K562 (cell line): ENCODE data around the gene RAB14. TPM values are rescaled to one million over a fixed set of nuclear protein-coding genes. Genes with fewer than 3 reads are reported as not detected.

Experiments used
- ATAC-seq: fragments of 200-7000 bp; cut with Tn5 transposase; 3 replicates; pipeline ENCODE4 v1.9.1; 2020; ENCODE audit warnings: moderate library complexity
- BruUV-seq: library from RNA; stranded (reverse); fragments of 400-500 nt; replicated peaks from 2 replicates; lab custom pipeline; 2021; lab: Mats Ljungman, UMichigan
- CTCF ChIA-PET: fragments of 300-600 bp; formaldehyde crosslinking; extraction: SDS; loops from one replicate; lab custom pipeline; 2021; ENCODE audit warnings: low intra/inter-chr PET ratio; lab: Yijun Ruan, JAX
- POLR2A ChIA-PET: fragments of 300-600, 350-650 bp; sonication (Branson Sonifier 250); formaldehyde crosslinking; extraction: SDS; loops from one replicate; lab custom pipeline; 2021; ENCODE audit warnings: antibody characterized with exemption, inconsistent platforms; lab: Yijun Ruan, JAX
- DNase-seq, 4 experiments: peaks; one replicate each; pipeline versions ENCODE4 v3.0.0 to v3.0.0-alpha.2; 2011 to 2018; ENCODE audit warnings: low spot score in 3 of 4, mixed read lengths in 3 of 4; ENCODE audit errors: extremely low read depth in 1 of 4
- FAIRE-seq: peaks from 2 replicates; lab custom pipeline; 2011; peaks lifted over from hg19 to GRCh38; lab: Jason Lieb, UNC
- H2AFZ ChIP-seq: 2 replicates; pipeline ENCODE4 v1.6.0; 2011; ENCODE audit warnings: low read depth, low read length, control low read depth, inconsistent platforms
- H3K27ac ChIP-seq: fragments of 200-600 bp; 3 replicates; pipeline ENCODE4 v1.8.0; 2011; ENCODE audit warnings: low read depth, mild to moderate bottlenecking, control low read depth, inconsistent platforms, low read length, moderate library complexity, mixed read lengths; ENCODE audit errors: extremely low read depth
- H3K27me3 ChIP-seq, 2 experiments: fragments of 300-600 bp in 1 of 2; 2 replicates in 1 of 2; 3 replicates in 1 of 2; pipeline versions ENCODE4 v1.6.0 to v1.8.0; 2011; ENCODE audit warnings: inconsistent platforms in 2 of 2, low read length in 2 of 2, mild to moderate bottlenecking in 1 of 2, mixed read lengths in 1 of 2, moderate library complexity in 1 of 2; ENCODE audit not compliant: control insufficient read depth in 2 of 2, insufficient read depth in 2 of 2
- H3K36me3 ChIP-seq: fragments of 300-600 bp; 3 replicates; pipeline ENCODE4 v1.8.0; 2011; ENCODE audit warnings: mild to moderate bottlenecking, low read length, inconsistent platforms; ENCODE audit not compliant: control insufficient read depth, insufficient read depth
- H3K4me1 ChIP-seq, 2 experiments: fragments of 200-600 bp in 1 of 2; replicated peaks in 1 of 2; 2 replicates in 1 of 2; 3 replicates in 1 of 2; pipeline versions ENCODE4 v1.5.1 to v1.8.0; 2011; ENCODE audit warnings: inconsistent platforms in 2 of 2, low read length in 2 of 2, mild to moderate bottlenecking in 1 of 2, mixed read lengths in 1 of 2, moderate library complexity in 1 of 2; ENCODE audit not compliant: control insufficient read depth in 2 of 2, insufficient read depth in 2 of 2
- H3K4me2 ChIP-seq: 2 replicates; pipeline ENCODE4 v1.6.1; 2011; ENCODE audit warnings: low read length, control low read depth, inconsistent platforms, mixed read lengths; ENCODE audit not compliant: insufficient read depth
- H3K4me3 ChIP-seq: fragments of 200-600 bp; sonication (generic), shearing (Covaris generic); 2 replicates; pipeline ENCODE4 v1.5.1; 2016; ENCODE audit warnings: control low read depth, inconsistent platforms
- H3K79me2 ChIP-seq: fragments of 200-600 bp; 3 replicates; pipeline ENCODE4 v1.8.0; 2011; ENCODE audit warnings: low read length, inconsistent platforms; ENCODE audit not compliant: control insufficient read depth, insufficient read depth
- H3K9ac ChIP-seq, 2 experiments: 2 replicates each; pipeline versions ENCODE4 v1.6.0 to v1.6.1; 2011; ENCODE audit warnings: low read depth in 2 of 2, low read length in 2 of 2, control low read depth in 1 of 2, inconsistent platforms in 1 of 2, mild to moderate bottlenecking in 1 of 2, mixed read lengths in 1 of 2; ENCODE audit not compliant: insufficient read depth in 1 of 2
- H3K9me1 ChIP-seq: one replicate; pipeline ENCODE4 v1.6.0; 2011; ENCODE audit warnings: inconsistent platforms, mild to moderate bottlenecking, low read length, moderate library complexity; ENCODE audit not compliant: control insufficient read depth, insufficient read depth
- H3K9me3 ChIP-seq: replicated peaks from 2 replicates; pipeline ENCODE4 v1.5.1; 2011; ENCODE audit warnings: low read depth, low read length, inconsistent platforms; ENCODE audit not compliant: control insufficient read depth, insufficient read depth
- H4K20me1 ChIP-seq: replicated peaks from 2 replicates; pipeline ENCODE4 v1.6.1; 2011; ENCODE audit warnings: low read length, inconsistent platforms, mixed read lengths; ENCODE audit not compliant: control insufficient read depth, insufficient read depth
- ARID1B ChIP-seq: fragments of 450-650 bp; IDR thresholded peaks from 2 replicates; pipeline ENCODE4 v1.6.1; 2016; ENCODE audit warnings: antibody characterized with exemption, mild to moderate bottlenecking, inconsistent platforms
- CBFA2T2 ChIP-seq: fragments of 450-650 bp; conservative IDR thresholded peaks from 2 replicates; pipeline ENCODE4 v1.6.1; 2017; ENCODE audit warnings: mild to moderate bottlenecking
- CXXC5 ChIP-seq: fragments of 250-450 bp; sonication (Bioruptor Pico); IDR thresholded peaks from 2 replicates; pipeline ENCODE4 v1.8.0; 2022; ENCODE audit warnings: inconsistent platforms, mild to moderate bottlenecking, moderate library complexity
- HMBOX1 ChIP-seq: sonication (generic); IDR thresholded peaks from 2 replicates; pipeline ENCODE4 v1.6.1; 2016
- KAT7 ChIP-seq: sonication (generic); formaldehyde crosslinking; IDR thresholded peaks from 2 replicates; pipeline ENCODE4 v1.8.0; 2022; ENCODE audit warnings: missing genetic modification reagents, mild to moderate bottlenecking, borderline replicate concordance
- MITF ChIP-seq: IDR thresholded peaks from 2 replicates; pipeline ENCODE4 v1.6.1; 2014; ENCODE audit warnings: antibody characterized with exemption
- MTA1 ChIP-seq: fragments of 450-650 bp; IDR thresholded peaks from 2 replicates; pipeline ENCODE4 v1.6.1; 2017; ENCODE audit warnings: borderline replicate concordance
- NCOA6 ChIP-seq: fragments of 450-650 bp; IDR thresholded peaks from 2 replicates; pipeline ENCODE4 v1.6.1; 2017; ENCODE audit warnings: mild to moderate bottlenecking
- RBM17 ChIP-seq: fragments of 200-400 bp; formaldehyde crosslinking; IDR thresholded peaks from 2 replicates; pipeline ENCODE4 v1.6.1; 2017; ENCODE audit warnings: low read depth, mild to moderate bottlenecking, low read length, borderline replicate concordance
- RCOR1 ChIP-seq, 2 experiments: IDR thresholded peaks; 2 replicates each; pipeline ENCODE4 v1.6.1; 2012; ENCODE audit warnings: low read depth in 2 of 2, low read length in 2 of 2, borderline replicate concordance in 1 of 2, improper control_type of control experiment in 1 of 2
- SRSF7 ChIP-seq: fragments of 200-400 bp; formaldehyde crosslinking; optimal IDR thresholded peaks from 2 replicates; pipeline ENCODE3; 2017; ENCODE audit warnings: mild to moderate bottlenecking, low read depth, low read length
- TRIM24 ChIP-seq, 2 experiments: fragments of 450-650 bp; IDR thresholded peaks; 2 replicates each; pipeline ENCODE4 v1.6.1; 2016
- ZNF140 ChIP-seq: fragments of 250-450 bp; sonication (Bioruptor Pico); IDR thresholded peaks from 2 replicates; pipeline ENCODE4 v1.8.0; 2021; ENCODE audit warnings: moderate library complexity, mild to moderate bottlenecking, inconsistent platforms
- ZNF592 ChIP-seq: fragments of 450-650 bp; IDR thresholded peaks from 2 replicates; pipeline ENCODE4 v1.6.1; 2017; ENCODE audit warnings: antibody characterized with exemption, mild to moderate bottlenecking
- WGBS: fragments of 100-300 bp; shearing (Covaris generic); methylation state at CpG from one replicate; pipeline ENCODE4 v1.1.6; 2016; ENCODE audit warnings: low coverage, mixed read lengths; ENCODE audit not compliant: insufficient coverage; ENCODE audit errors: missing lambda C conversion rate; 5-methylcytosine and 5-hydroxymethylcytosine counted together
- in situ Hi-C: fragments of 300-500 bp; cut with MboI; formaldehyde crosslinking; loops from 4 replicates; pipeline ENCODE4 v1.15.0; 2018; ENCODE audit warnings: inconsistent platforms, mixed read lengths
- intact Hi-C: fragments of 100-400 bp; cut with micrococcal nuclease; formaldehyde crosslinking; loops from 2 replicates; pipeline ENCODE4 v1.14.2; 2022
- polyA plus RNA-seq, 8 experiments: library from polyadenylated mRNA; depleted of rRNA in 4 of 8; stranded (reverse) in 5 of 8; unstranded in 3 of 8; fragments of >200 nt; fragmentation: Nextera tagmentation in 2 of 8; fragmentation: Illumina TruSeq in 1 of 8; extraction: Ambion mirVana in 2 of 8; extraction: Trizol in 1 of 8; gene quantifications; 2 replicates each; pipeline versions ENCODE4 v1.2.1 to v1.2.3, GENCODE V29; 2011 to 2014; ENCODE audit warnings: inconsistent platforms in 1 of 8, missing spikeins in 1 of 8
- total RNA-seq, 7 experiments: library from RNA; depleted of rRNA in 6 of 7; stranded (reverse); fragments of >200 nt in 6 of 7; fragmentation: Illumina TruSeq in 2 of 7; extraction: Trizol in 2 of 7; gene quantifications; 2 replicates each; pipeline versions ENCODE4 v1.2.1 to v1.2.3, GENCODE V29; 2011 to 2021; ENCODE audit warnings: low replicate concordance in 1 of 7

The RAB14 gene
- total and polyA plus RNA-seq, 9 of the 15 experiments (the other 6 are each of a cell fraction or from before 2014, with no cell fraction given): 10.3 to 41.8 (median 20.9) TPM

DNA sequence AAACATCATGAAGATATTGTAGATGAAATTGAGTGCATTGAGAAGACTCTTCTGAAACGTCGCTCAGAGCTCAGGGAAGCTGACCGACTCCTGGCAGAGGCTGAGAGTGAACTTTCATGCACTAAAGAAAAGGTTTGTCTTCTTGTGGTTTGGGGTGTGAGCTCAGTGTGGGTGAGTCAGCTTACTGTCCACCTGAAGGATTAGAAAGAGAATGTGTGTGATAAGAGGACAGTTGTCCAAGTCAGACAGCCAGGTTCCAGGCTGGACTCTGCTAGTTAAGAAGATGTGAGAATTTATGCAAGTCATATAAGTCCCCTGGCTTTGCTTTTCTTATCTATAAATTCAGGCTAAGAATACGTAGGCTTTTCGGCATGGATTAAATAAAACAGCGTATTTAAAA, 46.9 kb downstream of the RAB14 start (continued):
- peak; percentile 95 for TF ChIP-seq ARID1B
- peak; percentile 88 to 94 for TF ChIP-seq RCOR1 (IDR thresholded peaks at IDR 0.05; ENCODE audit: borderline replicate concordance in 1 of 2, low read depth in 2 of 2, low read length in 2 of 2)
- peak; percentile 72; the same call in 1 of the 2 replicates for TF ChIP-seq MTA1
- 0 out of 2 replicates have a peak, but pooled peaks have one; percentile 10 for TF ChIP-seq CXXC5 (CRISPR knock-in tag)

GRCh38 chr9:121153642-121154041, 48.0 kb downstream of the RAB14 start:
- FAIRE-seq (peak; percentile 71), DNase-seq (peak in 2 of 4 experiments; percentile 24 to 49), ATAC-seq (peak; percentile 63)
- 8% methylated on average over 1 of the region's 1 CpG for WGBS
- no peaks in the 10 kb centered on the region for H3K79me2 ChIP-seq
- POLR2A ChIA-PET: interaction anchor here (0.5 to 0.6 kb wide), 2 partner anchors 38 to 414 kb away, joined by 3 read pairs; no protein-coding TSS in a partner anchor
- H2AFZ ChIP-seq: no peak overlapping the region
- in situ Hi-C loops (no loop called here), intact Hi-C loops (loop anchor here (2.0 kb wide), 1 partner anchor 31 kb away; no protein-coding TSS in a partner anchor)
- peaks cover 61% of the 10 kb centered on the region for H3K36me3 ChIP-seq
- no peak overlapping the region for H3K9ac ChIP-seq
- no peaks in the 10 kb centered on the region for H4K20me1 ChIP-seq
- CTCF ChIA-PET: no interaction called here
- peaks cover 4 to 27% of the 10 kb centered on the region in 2 experiments; a peak in 4 of 5 replicates for H3K4me1 ChIP-seq
- BruUV-seq: no TSS peak
- H3K9me3 ChIP-seq: no peaks in the 10 kb centered on the region
- no peak overlapping the region for H3K4me3 ChIP-seq
- no peaks in the 10 kb centered on the region for H3K27me3 ChIP-seq
- H3K27ac ChIP-seq: no peak overlapping the region
- H3K4me2 ChIP-seq: no peak overlapping the region
- H3K9me1 ChIP-seq: no peaks in the 10 kb centered on the region
- TF ChIP-seq SRSF7 (no peak), ZNF140 (no peak), HMBOX1 (peak; percentile 81), ZNF592 (no peak), KAT7 (CRISPR knock-in tag) (no peak), RBM17 (no peak), NCOA6 (no peak), MITF (no peak), CBFA2T2 (0 out of 2 replicates have a peak, but pooled peaks have one; percentile 21), TRIM24 (IDR thresholded peaks at IDR 0.05) (no peak)
